ENCODE data around the gene BTG2. TPM values are rescaled to one million over a fixed set of nuclear protein-coding genes. Genes with fewer than 3 reads are reported as not detected.

Gene BTG2, protein sequence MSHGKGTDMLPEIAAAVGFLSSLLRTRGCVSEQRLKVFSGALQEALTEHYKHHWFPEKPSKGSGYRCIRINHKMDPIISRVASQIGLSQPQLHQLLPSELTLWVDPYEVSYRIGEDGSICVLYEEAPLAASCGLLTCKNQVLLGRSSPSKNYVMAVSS
- total RNA-seq: 57.2 and 85.4 TPM in 2 replicates

GRCh38 chr1:203304919-203305808, at the start of gene BTG2:
TSS of gene BTG2 (plus strand) at chr1:203305519. CDS start at chr1:203305607, 88 bp downstream.

GRCh38 chr1:203351037-203351625, 45.8 kb downstream of the BTG2 start, which contains the start of gene FMOD:
TSS of gene FMOD (minus strand) at chr1:203351122. CDS start at chr1:203348270, 2,852 bp downstream.

Other genes with a start within 250 kb of the BTG2 start
- not detected in 2 replicates for gene MYOG, start 219.5 kb upstream of the BTG2 start, total RNA-seq
- gene ADORA1, start 177.8 kb upstream of the BTG2 start, total RNA-seq: 0.09 and 0.14 TPM in 2 replicates
- not detected in 2 replicates for gene MYBPH, start 129.7 kb upstream of the BTG2 start, total RNA-seq
- 0.09 and 0.35 TPM in 2 replicates for gene CHI3L1, start 118.8 kb upstream of the BTG2 start, total RNA-seq
- gene CHIT1, start 75.8 kb upstream of the BTG2 start, total RNA-seq: not detected in 2 replicates
- 0.05 TPM in 1 of 2 replicates, not detected in the other for gene FMOD, start 45.6 kb downstream of the BTG2 start, total RNA-seq
- gene PRELP, start 170.3 kb downstream of the BTG2 start, total RNA-seq: not detected in 2 replicates
- not detected in 2 replicates for gene OPTC, start 188.6 kb downstream of the BTG2 start, total RNA-seq

Data from airway epithelial cell (primary cell).